ENCODE results near the gene MAMDC4.
"Not testable (repeated sequence)": the region's sequence is repeated elsewhere in the genome, so short reads cannot be mapped to it uniquely, and the experiment has no call there.

Gene MAMDC4

GRCh38 chr9:136862849-136863622 is 10.9 kb downstream of the MAMDC4 start:
- DNase-seq = no peak

GRCh38 chr9:136863623-136864273 is 11.6 kb downstream of the MAMDC4 start:
- DNase-seq = no peak

- DNase-seq = no peak
Observed at GRCh38 chr9:136865041-136865767, 13.1 kb downstream of the MAMDC4 start.

- DNase-seq = no peak
Observed at GRCh38 chr9:136865768-136866103, 13.6 kb downstream of the MAMDC4 start.

GRCh38 chr9:136866898-136867421 is 14.8 kb downstream of the MAMDC4 start:
- DNase-seq = not testable (repeated sequence)

- no peak for DNase-seq
Observed at GRCh38 chr9:136867480-136867879, 15.3 kb downstream of the MAMDC4 start.

- no peak for DNase-seq
Observed at GRCh38 chr9:136867917-136868316, 15.8 kb downstream of the MAMDC4 start.

- no peak for DNase-seq
Observed at GRCh38 chr9:136868644-136869043, 16.5 kb downstream of the MAMDC4 start.

GRCh38 chr9:136869611-136870010 is 17.5 kb downstream of the MAMDC4 start:
- DNase-seq = not testable (repeated sequence)

- no peak for DNase-seq
Observed at GRCh38 chr9:136875155-136875554, 23.0 kb downstream of the MAMDC4 start.

GRCh38 chr9:136876476-136876875 is 24.3 kb downstream of the MAMDC4 start:
- DNase-seq = no peak

GRCh38 chr9:136880651-136881050 is 28.5 kb downstream of the MAMDC4 start:
- peak; percentile 32 for DNase-seq

- peak; percentile 58 for DNase-seq
Observed at GRCh38 chr9:136881691-136882108, 29.6 kb downstream of the MAMDC4 start.

GRCh38 chr9:136882109-136882946 is 30.2 kb downstream of the MAMDC4 start:
- peak; percentile 71 for DNase-seq

- DNase-seq = not testable (repeated sequence)
Observed at GRCh38 chr9:136882947-136883283, 30.8 kb downstream of the MAMDC4 start.

GRCh38 chr9:136883670-136884069 is 31.5 kb downstream of the MAMDC4 start:
- not testable (repeated sequence) for DNase-seq

- DNase-seq = peak; percentile 99
Observed at GRCh38 chr9:136885950-136886578, 33.9 kb downstream of the MAMDC4 start, which contains the start of gene TRAF2. Gene TRAF2, plus strand, starts transcription at chr9:136886516. Its CDS starts 12,225 bp downstream, at chr9:136898741.

GRCh38 chr9:136886610-136887597 is 34.8 kb downstream of the MAMDC4 start:
- peak; percentile 44 for DNase-seq

- no peak for DNase-seq
Observed at GRCh38 chr9:136888454-136888853, 36.3 kb downstream of the MAMDC4 start.

- no peak for DNase-seq
Observed at GRCh38 chr9:136889858-136890257, 37.7 kb downstream of the MAMDC4 start.

- no peak for DNase-seq
Observed at GRCh38 chr9:136890661-136891060, 38.5 kb downstream of the MAMDC4 start.
